ENCODE results near the gene LYST. TPM values are rescaled to one million over a fixed set of nuclear protein-coding genes. Genes with fewer than 3 reads are reported as not detected.

The LYST gene
- polyA plus RNA-seq, 1 donor (not counting 4 experiments of a cell fraction or from before 2014, with no cell fraction given), result 24.7 TPM

GRCh38 chr1:235860829-235861228 lies 5.9 kb downstream of the LYST start:
- Histone ChIP-seq H3K9me3 (ENCODE audit: control insufficient read depth, low read depth, low read length) (no peaks in the 10 kb centered on the region), H3K36me3 (ENCODE audit: control insufficient read depth in 2 of 2, extremely low read depth in 1 of 2, insufficient read depth in 2 of 2, low read length in 2 of 2) (no peaks in the 10 kb centered on the region), H2AFZ (ENCODE audit: control insufficient read depth, low read length) (no peak overlapping the region), H3K9ac (ENCODE audit: control insufficient read depth, extremely low read depth, insufficient read depth, low read length) (no peak overlapping the region), H3K4me1 (ENCODE audit: control insufficient read depth, extremely low read depth, insufficient read depth, low read length) (peaks cover 14% of the 10 kb centered on the region), H3K79me2 (ENCODE audit: control insufficient read depth, insufficient read depth, low read length) (peaks cover 77% of the 10 kb centered on the region), H3K4me2 (ENCODE audit: control insufficient read depth, extremely low read depth, insufficient read depth, low read depth, low read length) (no peak overlapping the region), H3K9me1 (ENCODE audit: control insufficient read depth, extremely low read depth, insufficient read depth, low read length) (no peaks in the 10 kb centered on the region), H3K4me3 (ENCODE audit: control insufficient read depth in 2 of 3, extremely low read depth in 1 of 3, insufficient read depth in 2 of 3, low read depth in 1 of 3, low read length in 3 of 3) (no peak overlapping the region), H3K27me3 (ENCODE audit: control insufficient read depth, extremely low read depth, insufficient read depth, low read length) (no peaks in the 10 kb centered on the region), H3K27ac (ENCODE audit: control insufficient read depth, insufficient read depth, low read length) (no peak overlapping the region), H4K20me1 (ENCODE audit: control insufficient read depth, extremely low read depth, insufficient read depth, low read length) (no peaks in the 10 kb centered on the region)
- FAIRE-seq (no peak), DNase-seq (ENCODE audit: low read depth, low spot score) (no peak)
- no peak for TF ChIP-seq EZH2 (IDR thresholded peaks at IDR 0.05; ENCODE audit: low read length)
- TF ChIP-seq CTCF (optimal IDR thresholded peaks at IDR 0.05 in 1 of 3, IDR thresholded peaks at IDR 0.05 in 1 of 3, conservative IDR thresholded peaks at IDR 0.05 in 1 of 3; ENCODE audit: extremely low read depth in 1 of 3, insufficient read depth in 2 of 3, low read length in 3 of 3), result no peak
- dilution Hi-C loops (cut with MboI; ENCODE audit: extremely low pct_ligation_motif_present, low sequenced_read_pairs), result no loop called here

- dilution Hi-C loops (cut with MboI; ENCODE audit: extremely low pct_ligation_motif_present, low sequenced_read_pairs), result no loop called here
- Histone ChIP-seq H3K79me2 (ENCODE audit: control insufficient read depth, insufficient read depth, low read length) (peaks cover 72% of the 10 kb centered on the region), H3K36me3 (ENCODE audit: control insufficient read depth in 2 of 2, extremely low read depth in 1 of 2, insufficient read depth in 2 of 2, low read length in 2 of 2) (no peaks in the 10 kb centered on the region), H3K9me1 (ENCODE audit: control insufficient read depth, extremely low read depth, insufficient read depth, low read length) (no peaks in the 10 kb centered on the region), H3K4me2 (ENCODE audit: control insufficient read depth, extremely low read depth, insufficient read depth, low read depth, low read length) (no peak overlapping the region), H3K4me3 (ENCODE audit: control insufficient read depth in 2 of 3, extremely low read depth in 1 of 3, insufficient read depth in 2 of 3, low read depth in 1 of 3, low read length in 3 of 3) (no peak overlapping the region), H3K27ac (ENCODE audit: control insufficient read depth, insufficient read depth, low read length) (no peak overlapping the region), H3K27me3 (ENCODE audit: control insufficient read depth, extremely low read depth, insufficient read depth, low read length) (no peaks in the 10 kb centered on the region), H3K9ac (ENCODE audit: control insufficient read depth, extremely low read depth, insufficient read depth, low read length) (no peak overlapping the region), H3K4me1 (ENCODE audit: control insufficient read depth, extremely low read depth, insufficient read depth, low read length) (peaks cover 11% of the 10 kb centered on the region), H4K20me1 (ENCODE audit: control insufficient read depth, extremely low read depth, insufficient read depth, low read length) (no peaks in the 10 kb centered on the region), H2AFZ (ENCODE audit: control insufficient read depth, low read length) (no peak overlapping the region), H3K9me3 (ENCODE audit: control insufficient read depth, low read depth, low read length) (no peaks in the 10 kb centered on the region)
- TF ChIP-seq EZH2 (IDR thresholded peaks at IDR 0.05; ENCODE audit: low read length), result no peak
- no peak for TF ChIP-seq CTCF (optimal IDR thresholded peaks at IDR 0.05 in 1 of 3, IDR thresholded peaks at IDR 0.05 in 1 of 3, conservative IDR thresholded peaks at IDR 0.05 in 1 of 3; ENCODE audit: extremely low read depth in 1 of 3, insufficient read depth in 2 of 3, low read length in 3 of 3)
- DNase-seq (ENCODE audit: low read depth, low spot score) (no peak), FAIRE-seq (no peak)
Observed at GRCh38 chr1:235859789-235860188, 6.9 kb downstream of the LYST start.
